SU-DHL-6 (cell line): Measurements from ENCODE around the gene SUPT3H.

Experiments
- H2AFZ ChIP-seq: fragments of 200-600 bp; sonication (generic); 2 replicates; pipeline ENCODE4 v1.6.1; 2014; ENCODE audit warnings: low read depth, mild to moderate bottlenecking, moderate library complexity, mixed read lengths, antibody characterized with exemption, low read length; ENCODE audit not compliant: severe bottlenecking
- H3F3A ChIP-seq: fragments of 200-600 bp; shearing (Covaris generic); 2 replicates; pipeline ENCODE4 v1.6.0; 2016; ENCODE audit warnings: antibody characterized with exemption, mild to moderate bottlenecking; ENCODE audit not compliant: insufficient read depth
- H3K27ac ChIP-seq: fragments of 200-600 bp; sonication (generic); 2 replicates; pipeline ENCODE4 v1.5.1; 2016; ENCODE audit warnings: low read depth, mild to moderate bottlenecking, low read length, moderate library complexity, mixed read lengths
- H3K27me3 ChIP-seq: fragments of 200-600 bp; sonication (generic), shearing (Covaris generic); 2 replicates; pipeline ENCODE4 v1.6.0; 2014; ENCODE audit warnings: mild to moderate bottlenecking, low read length
- H3K36me3 ChIP-seq: fragments of 200-600 bp; sonication (generic); 2 replicates; pipeline ENCODE4 v1.6.1; 2014; ENCODE audit warnings: mild to moderate bottlenecking, low read length, mixed read lengths
- H3K4me2 ChIP-seq: fragments of 300-600, 200-600 bp; shearing (Covaris generic), sonication (generic); 2 replicates; pipeline ENCODE4 v1.6.0; 2014; ENCODE audit warnings: low read length, low read depth, mild to moderate bottlenecking; ENCODE audit not compliant: poor library complexity, severe bottlenecking
- H3K4me3 ChIP-seq: fragments of 200-600 bp; sonication (generic); 2 replicates; pipeline ENCODE4 v1.5.1; 2014; ENCODE audit warnings: antibody characterized with exemption, low read length, mild to moderate bottlenecking, mixed read lengths; ENCODE audit not compliant: insufficient read depth, poor library complexity, severe bottlenecking
- H3K79me2 ChIP-seq: fragments of 200-600 bp; sonication (generic); 2 replicates; pipeline ENCODE4 v1.6.1; 2014; ENCODE audit warnings: mild to moderate bottlenecking, low read length, moderate library complexity; ENCODE audit not compliant: insufficient read depth
- H3K9ac ChIP-seq: fragments of 200-600 bp; sonication (generic); 2 replicates; pipeline ENCODE4 v1.7.0; 2014; ENCODE audit warnings: mild to moderate bottlenecking, low read length
- H3K9me2 ChIP-seq: fragments of 200-600 bp; sonication (generic); replicated peaks from 2 replicates; pipeline ENCODE4 v1.6.1; 2014; ENCODE audit warnings: low read length; ENCODE audit not compliant: insufficient read depth
- H3K9me3 ChIP-seq: fragments of 200-600 bp; sonication (generic); 2 replicates; pipeline ENCODE4 v1.6.1; 2014; ENCODE audit warnings: low read length, mixed read lengths; ENCODE audit not compliant: insufficient read depth
- H4K20me1 ChIP-seq: fragments of 200-600 bp; sonication (generic); 2 replicates; pipeline ENCODE4 v1.6.1; 2014; ENCODE audit warnings: low read depth, mild to moderate bottlenecking, antibody characterized with exemption, low read length, moderate library complexity, mixed read lengths
- EZH2phosphoT487 ChIP-seq: fragments of 200-600 bp; sonication (generic), shearing (Covaris generic); conservative IDR thresholded peaks from 2 replicates; pipeline ENCODE4 v1.6.1; 2018; ENCODE audit warnings: mild to moderate bottlenecking, antibody characterized with exemption, low read length, moderate library complexity, mixed read lengths
- TF ChIP-seq, protein P1 (sequence below): fragments of 200-600 bp; sonication (generic); IDR thresholded peaks from one replicate; pipeline ENCODE4 v1.5.1; 2017; ENCODE audit warnings: antibody characterized with exemption, mild to moderate bottlenecking, low read length, moderate library complexity; ENCODE audit not compliant: insufficient read depth, poor library complexity, severe bottlenecking

The SUPT3H gene

DNA sequence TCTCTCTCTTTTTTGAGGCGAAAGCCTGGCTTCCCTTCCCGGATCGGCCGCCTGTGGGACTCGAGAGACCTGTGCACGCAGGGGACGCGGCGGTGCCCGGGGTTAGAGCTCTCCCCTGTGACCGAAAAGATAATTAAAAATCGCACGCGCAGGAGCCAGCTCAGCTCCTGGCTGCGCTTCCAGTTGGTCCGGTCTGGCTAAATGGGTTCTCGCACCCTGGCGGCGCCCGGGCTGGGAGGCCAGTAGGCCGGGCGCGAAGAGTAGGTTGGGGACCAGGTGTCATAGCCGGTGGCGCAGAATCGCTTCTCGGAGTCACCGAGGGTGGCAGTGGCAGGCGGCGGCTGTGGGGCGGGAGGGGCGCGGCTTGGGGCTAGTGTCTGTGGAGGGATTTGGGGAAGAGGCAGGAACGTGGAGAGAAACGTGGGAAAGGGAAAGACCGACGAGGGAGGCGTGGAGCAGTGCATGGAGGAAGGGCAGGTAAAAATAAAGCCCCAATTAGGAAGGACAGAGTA lies 41.9 kb upstream of the SUPT3H start:
- peak overlapping the region; percentile 89 for H3K4me2 ChIP-seq
- no peaks in the 10 kb centered on the region for H3K9me3 ChIP-seq
- H3K9me2 ChIP-seq: no peaks in the 10 kb centered on the region
- H3K27ac ChIP-seq: no peak overlapping the region
- no peak overlapping the region for H3K9ac ChIP-seq
- 0 out of 2 replicates have a peak, but pooled peaks cover 4% of the 10 kb centered on the region for H4K20me1 ChIP-seq
- no peak for TF ChIP-seq EZH2phosphoT487
- TF ChIP-seq, protein P1, sequence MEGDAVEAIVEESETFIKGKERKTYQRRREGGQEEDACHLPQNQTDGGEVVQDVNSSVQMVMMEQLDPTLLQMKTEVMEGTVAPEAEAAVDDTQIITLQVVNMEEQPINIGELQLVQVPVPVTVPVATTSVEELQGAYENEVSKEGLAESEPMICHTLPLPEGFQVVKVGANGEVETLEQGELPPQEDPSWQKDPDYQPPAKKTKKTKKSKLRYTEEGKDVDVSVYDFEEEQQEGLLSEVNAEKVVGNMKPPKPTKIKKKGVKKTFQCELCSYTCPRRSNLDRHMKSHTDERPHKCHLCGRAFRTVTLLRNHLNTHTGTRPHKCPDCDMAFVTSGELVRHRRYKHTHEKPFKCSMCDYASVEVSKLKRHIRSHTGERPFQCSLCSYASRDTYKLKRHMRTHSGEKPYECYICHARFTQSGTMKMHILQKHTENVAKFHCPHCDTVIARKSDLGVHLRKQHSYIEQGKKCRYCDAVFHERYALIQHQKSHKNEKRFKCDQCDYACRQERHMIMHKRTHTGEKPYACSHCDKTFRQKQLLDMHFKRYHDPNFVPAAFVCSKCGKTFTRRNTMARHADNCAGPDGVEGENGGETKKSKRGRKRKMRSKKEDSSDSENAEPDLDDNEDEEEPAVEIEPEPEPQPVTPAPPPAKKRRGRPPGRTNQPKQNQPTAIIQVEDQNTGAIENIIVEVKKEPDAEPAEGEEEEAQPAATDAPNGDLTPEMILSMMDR: peak; percentile 28
- H3K27me3 ChIP-seq: no peaks in the 10 kb centered on the region
- peaks cover 5% of the 10 kb centered on the region for H3F3A ChIP-seq
- H3K36me3 ChIP-seq: no peaks in the 10 kb centered on the region
- H3K79me2 ChIP-seq: 0 out of 2 replicates have a peak, but pooled peaks cover 4% of the 10 kb centered on the region
- H3K4me3 ChIP-seq: no peak overlapping the region
- no peak overlapping the region for H2AFZ ChIP-seq

DNA sequence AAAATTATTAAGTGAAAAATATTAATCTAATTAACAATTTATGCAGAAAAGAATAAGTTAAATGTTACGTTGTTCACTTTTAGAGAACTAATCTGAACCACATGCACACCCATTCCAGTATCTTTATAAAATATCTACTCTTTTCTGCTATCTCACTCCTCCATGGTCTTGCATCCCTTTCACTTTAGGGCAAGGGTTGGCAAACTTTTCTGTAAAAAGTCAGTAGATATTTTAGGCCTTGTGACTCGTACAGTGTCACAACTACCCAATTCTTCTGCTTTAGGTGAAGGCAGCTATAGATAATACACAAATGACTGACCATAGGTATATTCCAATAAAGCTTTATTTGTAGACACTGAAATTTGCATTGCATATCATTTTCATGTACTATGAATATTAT lies 39.7 kb upstream of the SUPT3H start:
- H3K4me3 ChIP-seq: no peak overlapping the region
- no peaks in the 10 kb centered on the region for H3K27me3 ChIP-seq

DNA sequence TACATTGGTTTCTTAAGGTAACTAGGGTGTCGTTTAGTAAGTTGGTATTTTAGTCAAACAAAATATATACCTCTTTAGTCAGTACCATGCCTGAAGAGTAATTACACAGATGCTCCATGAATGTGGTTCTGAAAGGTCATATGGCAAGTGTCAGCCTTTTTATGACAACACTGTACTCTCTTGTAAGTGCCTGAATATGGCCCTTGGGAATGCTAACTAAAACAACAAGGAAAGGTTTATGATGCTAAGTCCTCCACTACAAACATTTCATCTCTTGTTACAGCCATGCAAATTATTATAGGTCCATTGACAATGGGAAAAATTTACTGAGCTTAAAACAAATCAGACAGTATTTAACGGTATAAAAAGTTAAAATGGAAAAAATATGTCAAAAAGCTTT lies 39.0 kb upstream of the SUPT3H start:
- H3K4me2 ChIP-seq: no peak overlapping the region
- TF ChIP-seq, protein P1: no peak
- no peak for TF ChIP-seq EZH2phosphoT487
- H3K79me2 ChIP-seq: no peaks in the 10 kb centered on the region
- H3K9me2 ChIP-seq: no peaks in the 10 kb centered on the region
- no peak overlapping the region for H3K9ac ChIP-seq
- H3K9me3 ChIP-seq: no peaks in the 10 kb centered on the region
- no peak overlapping the region for H3K27ac ChIP-seq
- no peak overlapping the region for H2AFZ ChIP-seq
- no peaks in the 10 kb centered on the region for H3K27me3 ChIP-seq
- H4K20me1 ChIP-seq: 0 out of 2 replicates have a peak, but pooled peaks cover 4% of the 10 kb centered on the region
- no peak overlapping the region for H3K4me3 ChIP-seq
- H3K36me3 ChIP-seq: no peaks in the 10 kb centered on the region
- H3F3A ChIP-seq: no peaks in the 10 kb centered on the region

More for the DNA sequence above, 39.7 kb upstream of the SUPT3H start:
- Histone ChIP-seq H3K9ac (no peak overlapping the region), H4K20me1 (0 out of 2 replicates have a peak, but pooled peaks cover 4% of the 10 kb centered on the region), H3F3A (no peaks in the 10 kb centered on the region), H3K9me2 (no peaks in the 10 kb centered on the region), H3K4me2 (no peak overlapping the region), H3K27ac (no peak overlapping the region), H2AFZ (no peak overlapping the region), H3K9me3 (no peaks in the 10 kb centered on the region), H3K79me2 (no peaks in the 10 kb centered on the region), H3K36me3 (no peaks in the 10 kb centered on the region)
- TF ChIP-seq, protein P1: no peak
- TF ChIP-seq EZH2phosphoT487: no peak
